HUES64 (cell line): ENCODE data around the gene POPDC3.

Experiments used
- H3K27ac ChIP-seq: 2 replicates; pipeline ENCODE4 v1.7.0; 2013; ENCODE audit warnings: low read depth, low read length, inconsistent platforms
- H3K27me3 ChIP-seq: 2 replicates; pipeline ENCODE4 v1.6.1; 2013; ENCODE audit warnings: mild to moderate bottlenecking, low read length; ENCODE audit not compliant: insufficient read depth
- H3K36me3 ChIP-seq: 2 replicates; pipeline ENCODE4 v1.6.1; 2013; ENCODE audit warnings: mild to moderate bottlenecking, low read length; ENCODE audit not compliant: insufficient read depth
- H3K4me1 ChIP-seq: 2 replicates; pipeline ENCODE4 v1.6.1; 2013; ENCODE audit warnings: mild to moderate bottlenecking, low read length, moderate library complexity; ENCODE audit not compliant: insufficient read depth
- H3K4me3 ChIP-seq: 2 replicates; pipeline ENCODE4 v1.5.1; 2013; ENCODE audit warnings: mild to moderate bottlenecking, low read length, moderate library complexity
- H3K9ac ChIP-seq: 2 replicates; pipeline ENCODE4 v1.6.1; 2013; ENCODE audit warnings: mild to moderate bottlenecking, low read depth, low read length
- H3K9me3 ChIP-seq: 2 replicates; pipeline ENCODE4 v1.6.1; 2013; ENCODE audit warnings: low read depth, low read length; ENCODE audit not compliant: insufficient read depth
- WGBS: fragments of 150-250, 120-280 bp; methylation state at CpG from one replicate; pipeline ENCODE4 v1.1.7; 2013; ENCODE audit warnings: missing lambda C conversion rate; 5-methylcytosine and 5-hydroxymethylcytosine counted together

POPDC3 gene

DNA sequence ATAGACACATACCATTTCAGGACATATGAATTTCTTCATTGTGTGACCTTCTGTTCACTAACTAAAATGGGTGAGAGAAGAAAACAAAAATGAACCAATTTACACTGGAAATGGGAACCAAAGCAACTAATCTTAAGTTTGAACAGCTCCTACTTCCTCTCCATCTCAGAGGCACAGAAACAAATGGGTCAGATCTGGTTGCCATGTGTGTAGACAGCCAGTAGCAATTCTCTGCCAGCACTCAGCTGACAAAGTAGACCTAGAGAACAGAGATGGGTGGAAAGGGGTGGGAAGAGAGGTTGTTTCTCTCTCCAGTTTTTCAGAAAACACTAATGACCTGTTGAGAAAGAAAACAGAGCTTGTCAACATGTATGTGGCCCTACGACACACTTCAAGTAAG is 14.3 kb upstream of the POPDC3 start:
- Histone ChIP-seq H3K27ac (no peak overlapping the region), H3K9ac (no peak overlapping the region), H3K9me3 (0 out of 2 replicates have a peak, but pooled peaks cover 2% of the 10 kb centered on the region), H3K4me1 (no peaks in the 10 kb centered on the region), H3K36me3 (no peaks in the 10 kb centered on the region), H3K27me3 (no peaks in the 10 kb centered on the region), H3K4me3 (no peak overlapping the region)
- WGBS = 96% methylated on average over 1 of the region's 1 CpG

DNA sequence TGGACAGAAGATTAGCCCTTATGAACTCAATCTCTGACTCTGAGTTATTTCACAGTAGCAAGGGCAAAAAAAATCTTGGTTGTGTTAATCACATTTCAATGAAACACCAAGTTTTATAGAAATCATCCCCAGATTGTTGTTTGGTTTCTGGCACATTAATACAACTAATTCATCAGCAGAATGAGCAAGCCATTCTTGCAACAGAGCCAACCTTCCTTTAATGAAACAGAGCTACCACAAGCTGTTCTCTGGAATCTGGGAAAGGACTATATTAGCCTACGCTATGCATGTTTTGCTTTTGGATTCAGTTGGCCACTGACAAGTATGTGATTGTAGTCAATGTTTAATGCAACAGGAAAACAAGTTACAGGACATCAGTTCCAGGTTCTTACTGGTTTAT is 13.8 kb upstream of the POPDC3 start:
- 97% methylated on average over 1 of the region's 1 CpG for WGBS
- Histone ChIP-seq H3K9me3 (0 out of 2 replicates have a peak, but pooled peaks cover 2% of the 10 kb centered on the region), H3K27ac (no peak overlapping the region), H3K4me3 (no peak overlapping the region), H3K36me3 (no peaks in the 10 kb centered on the region), H3K9ac (no peak overlapping the region), H3K4me1 (no peaks in the 10 kb centered on the region), H3K27me3 (no peaks in the 10 kb centered on the region)

DNA sequence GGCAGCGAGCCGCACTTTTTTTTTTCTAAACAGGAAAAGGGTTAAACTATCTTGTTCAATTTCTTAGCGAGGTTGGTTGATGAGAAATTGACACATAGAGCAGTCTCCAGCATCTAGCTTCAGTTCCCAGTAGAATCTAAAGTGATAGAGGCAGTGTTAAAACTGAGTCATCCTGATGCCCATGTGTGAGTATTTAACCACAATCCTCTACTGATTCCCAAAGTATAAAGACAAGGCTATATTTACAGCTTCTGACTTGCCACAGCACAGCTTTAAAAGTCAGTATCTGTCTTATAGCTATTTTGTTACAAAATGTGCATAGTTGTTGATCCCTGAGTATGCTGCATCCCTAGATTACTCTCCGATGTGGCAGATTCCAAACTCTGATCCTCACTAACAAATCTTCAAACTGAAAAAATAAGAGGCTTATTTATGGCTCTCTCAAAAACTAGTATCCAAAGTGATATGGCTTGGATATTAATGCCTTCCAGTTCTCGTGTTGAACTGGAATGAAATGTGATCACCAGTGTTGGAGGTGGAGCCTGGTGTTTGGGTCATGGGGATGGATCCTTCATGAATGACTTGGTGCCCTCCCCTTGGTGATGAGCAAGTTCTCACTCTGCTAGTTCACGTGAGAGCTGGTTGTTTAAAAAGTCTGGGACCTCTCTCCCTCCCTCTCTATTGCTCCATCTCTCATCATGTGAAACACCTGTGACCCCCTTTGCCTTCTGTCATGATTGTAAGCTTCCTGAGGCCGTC is 13.1 kb upstream of the POPDC3 start:
- Histone ChIP-seq H3K27ac (no peak overlapping the region), H3K4me3 (no peak overlapping the region), H3K27me3 (no peaks in the 10 kb centered on the region)

DNA sequence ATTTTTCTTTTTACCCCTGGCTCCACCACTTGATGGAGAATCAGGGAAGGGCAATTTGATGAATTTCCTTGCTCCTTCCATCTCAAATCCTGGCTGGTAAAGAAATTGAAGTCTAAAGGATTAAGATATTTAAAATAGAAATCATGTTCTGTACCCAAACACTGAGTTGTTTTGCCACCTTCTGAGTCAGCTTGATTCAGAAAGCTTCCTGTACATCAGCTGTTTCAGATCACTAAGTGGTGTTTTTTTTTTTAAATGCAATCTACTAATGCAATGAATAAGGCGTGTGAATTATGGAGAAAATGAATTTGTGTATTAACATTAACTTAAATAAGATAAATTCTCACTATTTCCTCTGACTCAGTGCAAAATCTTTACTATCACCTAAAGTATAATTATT is 11.5 kb upstream of the POPDC3 start:
- Histone ChIP-seq H3K27ac (no peak overlapping the region), H3K9me3 (no peaks in the 10 kb centered on the region), H3K27me3 (no peaks in the 10 kb centered on the region), H3K9ac (no peak overlapping the region), H3K36me3 (no peaks in the 10 kb centered on the region), H3K4me1 (no peaks in the 10 kb centered on the region), H3K4me3 (no peak overlapping the region)
- WGBS = no CpG with 5 or more reads among the region's 1 CpG

More for the DNA sequence above, 13.1 kb upstream of the POPDC3 start:
- Histone ChIP-seq H3K36me3 (no peaks in the 10 kb centered on the region), H3K9me3 (0 out of 2 replicates have a peak, but pooled peaks cover 2% of the 10 kb centered on the region), H3K9ac (no peak overlapping the region), H3K4me1 (no peaks in the 10 kb centered on the region)
- WGBS = 90% methylated on average over 7 of the region's 7 CpGs

DNA sequence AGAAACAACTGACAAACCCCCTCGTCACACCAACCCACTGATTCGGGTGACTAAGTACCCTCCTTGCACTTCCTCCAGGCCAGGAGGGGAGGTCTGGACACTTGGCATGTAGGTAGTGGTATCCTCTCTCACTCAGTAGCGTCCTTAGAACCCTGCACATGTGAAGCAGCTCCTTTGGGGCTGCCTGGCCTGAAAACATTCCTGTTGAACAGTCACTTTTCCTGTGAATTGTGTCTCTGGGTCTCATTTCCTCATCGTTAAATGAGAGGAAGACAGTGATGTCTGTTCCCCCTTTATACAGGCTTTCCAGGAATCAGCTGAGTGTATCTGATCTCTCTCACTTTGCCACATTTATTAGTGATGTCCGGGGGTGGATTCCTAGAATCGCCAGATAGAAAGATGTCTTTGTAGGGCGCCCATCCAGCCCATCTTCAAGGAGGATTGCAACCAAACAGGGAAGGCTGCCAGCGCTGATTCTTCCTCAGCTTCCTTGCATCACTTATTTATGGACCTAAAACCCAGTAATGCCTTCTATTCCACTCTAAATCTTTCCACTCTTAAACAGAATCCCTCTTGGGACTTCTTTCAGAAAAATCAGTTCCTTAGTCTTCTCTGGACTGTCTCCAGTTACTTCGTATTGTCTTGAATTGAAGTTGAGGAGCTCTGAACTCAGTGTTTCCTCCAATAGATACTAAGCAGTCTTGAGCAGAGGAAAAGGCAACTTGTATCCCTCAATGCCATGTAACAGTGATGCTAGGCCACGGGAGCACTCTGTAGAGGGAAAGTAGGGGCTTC is 9.4 kb upstream of the POPDC3 start:
- no peaks in the 10 kb centered on the region for H3K27me3 ChIP-seq
- H3K27ac ChIP-seq = no peak overlapping the region
- no peak overlapping the region for H3K4me3 ChIP-seq
- WGBS = 84% methylated on average over 9 of the region's 10 CpGs
- no peaks in the 10 kb centered on the region for H3K9me3 ChIP-seq
- no peaks in the 10 kb centered on the region for H3K36me3 ChIP-seq
- no peak overlapping the region for H3K9ac ChIP-seq
- peaks cover 7% of the 10 kb centered on the region for H3K4me1 ChIP-seq

DNA sequence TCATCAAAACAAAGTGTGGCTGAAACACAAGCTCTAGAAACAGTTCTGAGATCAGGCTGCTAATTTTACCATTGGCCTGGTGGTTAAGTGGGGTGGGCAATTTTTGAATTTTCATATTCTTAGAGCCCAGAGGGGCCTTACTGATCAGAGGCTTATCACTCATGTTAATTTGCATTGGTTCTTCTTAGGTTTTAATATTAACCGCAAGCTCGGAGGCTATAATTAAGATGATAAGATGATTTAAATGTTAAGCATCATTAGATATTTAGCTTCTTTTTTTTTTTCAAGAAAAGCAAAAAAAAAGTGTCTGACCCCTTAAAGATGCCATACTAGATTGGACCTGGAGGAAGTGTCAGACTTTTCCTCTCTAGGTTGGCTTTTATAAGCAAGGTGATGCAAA is 8.4 kb upstream of the POPDC3 start:
- WGBS = 100% methylated on average over 2 of the region's 2 CpGs
- Histone ChIP-seq H3K27ac (no peak overlapping the region), H3K4me3 (no peak overlapping the region), H3K36me3 (no peaks in the 10 kb centered on the region), H3K9ac (no peak overlapping the region), H3K4me1 (peaks cover 13% of the 10 kb centered on the region), H3K27me3 (no peaks in the 10 kb centered on the region), H3K9me3 (no peaks in the 10 kb centered on the region)

DNA sequence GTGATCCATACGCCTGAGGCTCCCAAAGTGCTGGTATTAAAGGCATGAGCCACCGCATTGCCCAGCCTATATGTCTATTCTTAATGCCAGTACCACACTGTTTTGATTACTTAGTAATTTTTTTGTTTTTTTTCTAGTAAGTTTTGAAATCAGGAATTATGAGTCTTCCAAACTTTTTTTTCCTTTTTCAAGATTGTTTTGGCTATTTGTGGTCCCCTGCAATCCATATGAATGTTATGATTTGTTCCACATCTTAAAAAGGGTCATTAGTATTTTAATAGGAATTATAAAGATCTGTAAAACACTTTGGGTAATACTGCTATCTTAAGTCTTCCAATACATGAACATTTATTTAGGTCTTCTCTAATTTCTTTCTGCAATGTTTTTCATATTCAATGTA is 6.8 kb upstream of the POPDC3 start:
- H3K9ac ChIP-seq = no peak overlapping the region
- no peak overlapping the region for H3K4me3 ChIP-seq
- H3K9me3 ChIP-seq = no peaks in the 10 kb centered on the region
- peaks cover 29% of the 10 kb centered on the region for H3K4me1 ChIP-seq
- H3K36me3 ChIP-seq = no peaks in the 10 kb centered on the region
- H3K27me3 ChIP-seq = no peaks in the 10 kb centered on the region
- no peak overlapping the region for H3K27ac ChIP-seq
- WGBS = 97% methylated on average over 2 of the region's 2 CpGs

DNA sequence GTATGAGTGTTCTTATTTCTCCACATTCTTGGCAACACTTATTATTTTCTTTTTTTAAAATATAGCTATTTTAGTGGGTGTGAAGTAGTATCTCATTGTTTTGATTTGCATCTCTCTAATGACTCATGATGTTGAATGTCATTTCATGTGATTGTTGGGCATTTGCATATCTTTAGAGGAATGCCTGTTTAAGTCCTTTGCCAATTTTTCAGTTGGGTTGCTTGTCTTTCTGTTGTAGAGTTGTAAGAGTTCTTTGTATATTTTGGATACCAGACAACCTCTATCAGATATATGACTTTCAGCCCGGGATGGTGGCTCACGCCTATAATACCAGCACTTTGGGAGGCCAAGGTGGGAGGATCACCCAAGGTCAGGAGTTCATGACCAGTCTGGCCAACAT is 5.1 kb upstream of the POPDC3 start:
- WGBS = 93% methylated on average over 2 of the region's 2 CpGs
- Histone ChIP-seq H3K9me3 (no peaks in the 10 kb centered on the region), H3K27ac (no peak overlapping the region), H3K4me3 (no peak overlapping the region), H3K27me3 (peaks cover 9% of the 10 kb centered on the region), H3K4me1 (peaks cover 34% of the 10 kb centered on the region), H3K9ac (no peak overlapping the region), H3K36me3 (no peaks in the 10 kb centered on the region)

DNA sequence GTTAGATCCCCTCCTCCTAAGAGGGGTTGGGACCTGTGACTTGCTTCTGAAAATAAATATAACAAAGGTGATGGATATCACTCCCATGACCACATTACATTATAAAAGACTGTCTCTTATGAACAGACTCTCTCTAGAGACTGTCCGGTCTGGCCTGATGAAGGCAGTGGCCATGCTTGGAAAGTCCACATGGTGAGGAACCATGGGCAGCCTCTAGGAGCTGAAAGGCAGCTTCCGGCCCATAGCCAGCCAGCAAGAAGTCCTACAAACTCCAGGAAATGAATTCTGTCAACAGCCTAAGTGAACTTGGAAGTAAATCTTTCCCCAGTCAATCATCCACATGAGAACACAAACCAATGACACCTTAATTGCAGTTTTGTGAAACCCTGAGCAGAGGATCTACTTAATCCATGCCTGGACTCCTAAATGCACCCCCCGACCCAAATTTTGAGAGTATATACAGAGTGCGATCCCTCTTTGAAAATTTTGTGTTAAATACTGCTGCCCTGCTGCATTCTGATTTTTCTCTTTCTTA is 2.2 kb upstream of the POPDC3 start:
- 90% methylated on average over 4 of the region's 4 CpGs for WGBS
- H3K4me1 ChIP-seq = peaks cover 34% of the 10 kb centered on the region
- H3K36me3 ChIP-seq = no peaks in the 10 kb centered on the region
- H3K9me3 ChIP-seq = no peaks in the 10 kb centered on the region
- no peak overlapping the region for H3K4me3 ChIP-seq
- no peak overlapping the region for H3K9ac ChIP-seq
- H3K27ac ChIP-seq = no peak overlapping the region
- peaks cover 33% of the 10 kb centered on the region for H3K27me3 ChIP-seq

DNA sequence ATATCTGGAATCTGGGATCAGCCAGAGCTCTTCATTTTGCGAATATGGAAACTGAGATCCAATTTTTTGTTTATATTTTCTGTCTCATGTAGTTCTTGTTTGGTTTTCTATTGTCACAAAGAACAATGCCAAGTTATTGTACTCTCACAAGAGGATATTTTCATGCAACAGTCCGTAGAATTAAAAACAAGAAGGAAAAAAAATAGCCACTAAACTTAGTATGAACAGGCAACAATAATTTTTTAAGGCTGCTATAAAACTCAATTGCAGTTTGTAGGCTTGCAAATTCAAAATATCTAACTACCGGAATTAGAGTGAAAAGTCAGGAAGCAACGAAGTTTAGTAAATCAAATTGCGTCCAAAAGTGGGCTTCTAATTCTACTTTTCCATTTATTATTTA is 1.2 kb downstream of the POPDC3 start:
- H3K4me1 ChIP-seq = peaks cover 23% of the 10 kb centered on the region
- H3K36me3 ChIP-seq = no peaks in the 10 kb centered on the region
- no peaks in the 10 kb centered on the region for H3K9me3 ChIP-seq
- H3K27me3 ChIP-seq = peaks cover 33% of the 10 kb centered on the region
- H3K9ac ChIP-seq = no peak overlapping the region
- no peak overlapping the region for H3K27ac ChIP-seq
- WGBS = 92% methylated on average over 4 of the region's 5 CpGs
- H3K4me3 ChIP-seq = peak overlapping the region; percentile 69

DNA sequence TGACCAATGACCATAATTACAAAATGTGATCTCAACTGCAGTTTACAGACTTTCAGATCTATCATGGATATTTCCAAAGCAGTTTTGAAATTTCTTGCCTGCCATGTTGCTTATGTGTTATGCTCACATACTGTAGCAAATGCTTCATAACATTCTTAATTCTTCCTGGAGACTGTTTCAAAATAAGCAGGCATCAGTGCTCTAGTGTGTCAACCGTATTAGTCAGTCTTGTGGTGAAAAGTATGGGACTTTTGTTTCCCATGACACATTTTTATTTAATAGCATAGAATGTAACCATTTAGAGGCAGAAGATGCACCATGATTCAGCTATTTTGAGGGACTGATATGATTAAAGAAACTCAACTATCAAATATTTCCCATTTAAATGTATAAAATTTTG is 1.7 kb downstream of the POPDC3 start:
- no peak overlapping the region for H3K27ac ChIP-seq

More for the DNA sequence above, 1.7 kb downstream of the POPDC3 start:
- Histone ChIP-seq H3K4me3 (no peak overlapping the region), H3K4me1 (peaks cover 20% of the 10 kb centered on the region), H3K27me3 (peaks cover 33% of the 10 kb centered on the region), H3K9ac (no peak overlapping the region), H3K36me3 (no peaks in the 10 kb centered on the region), H3K9me3 (no peaks in the 10 kb centered on the region)
- WGBS = no CpG with 5 or more reads among the region's 1 CpG
